WTC11 (cell line): Measurements from ENCODE around the gene FAM43A.

Source experiments
- JUN ChIP-seq: sonication (generic); formaldehyde crosslinking; IDR thresholded peaks from 2 replicates; pipeline ENCODE4 v1.8.0; 2023; ENCODE audit warnings: mild to moderate bottlenecking, missing genetic modification reagents
- NFATC4 ChIP-seq: fragments of 250-450 bp; sonication (Bioruptor Pico); IDR thresholded peaks from 2 replicates; pipeline ENCODE4 v1.9.0; 2021; ENCODE audit warnings: mild to moderate bottlenecking
- NR3C1 ChIP-seq: sonication (generic); formaldehyde crosslinking; conservative IDR thresholded peaks from 2 replicates; pipeline ENCODE4 v1.8.1; 2023; ENCODE audit warnings: low read depth, mild to moderate bottlenecking, missing genetic modification reagents
- USF1 ChIP-seq: sonication (generic); formaldehyde crosslinking; IDR thresholded peaks from 2 replicates; pipeline ENCODE4 v1.8.0; 2022; ENCODE audit warnings: mild to moderate bottlenecking, missing genetic modification reagents
- TF ChIP-seq, protein P1 (sequence below): fragments of 200-600 bp; IDR thresholded peaks from 2 replicates; pipeline ENCODE4 v1.8.0; 2022; ENCODE audit warnings: antibody characterized with exemption

GRCh38 chr3:194705761-194706160, 20.1 kb downstream of the FAM43A start:
- TF ChIP-seq, protein P1, sequence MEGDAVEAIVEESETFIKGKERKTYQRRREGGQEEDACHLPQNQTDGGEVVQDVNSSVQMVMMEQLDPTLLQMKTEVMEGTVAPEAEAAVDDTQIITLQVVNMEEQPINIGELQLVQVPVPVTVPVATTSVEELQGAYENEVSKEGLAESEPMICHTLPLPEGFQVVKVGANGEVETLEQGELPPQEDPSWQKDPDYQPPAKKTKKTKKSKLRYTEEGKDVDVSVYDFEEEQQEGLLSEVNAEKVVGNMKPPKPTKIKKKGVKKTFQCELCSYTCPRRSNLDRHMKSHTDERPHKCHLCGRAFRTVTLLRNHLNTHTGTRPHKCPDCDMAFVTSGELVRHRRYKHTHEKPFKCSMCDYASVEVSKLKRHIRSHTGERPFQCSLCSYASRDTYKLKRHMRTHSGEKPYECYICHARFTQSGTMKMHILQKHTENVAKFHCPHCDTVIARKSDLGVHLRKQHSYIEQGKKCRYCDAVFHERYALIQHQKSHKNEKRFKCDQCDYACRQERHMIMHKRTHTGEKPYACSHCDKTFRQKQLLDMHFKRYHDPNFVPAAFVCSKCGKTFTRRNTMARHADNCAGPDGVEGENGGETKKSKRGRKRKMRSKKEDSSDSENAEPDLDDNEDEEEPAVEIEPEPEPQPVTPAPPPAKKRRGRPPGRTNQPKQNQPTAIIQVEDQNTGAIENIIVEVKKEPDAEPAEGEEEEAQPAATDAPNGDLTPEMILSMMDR: no peak
- TF ChIP-seq NR3C1: no peak
- TF ChIP-seq JUN (CRISPR knock-in tag): no peak
- TF ChIP-seq USF1 (CRISPR knock-in tag): no peak
- no peak for TF ChIP-seq NFATC4
